ENCODE measurements around the gene NOM1.

- TF ChIP-seq CTCF (IDR thresholded peaks at IDR 0.05) (no peak), POLR2A (IDR thresholded peaks at IDR 0.05) (no peak)
Observed at GRCh38 chr7:157021071-157021870, 71.8 kb downstream of the NOM1 start.

Measured in uterus (tissue), 2 donors.